HL-60 (cell line): ENCODE data around the gene SEL1L.

Experiments
- DNase-seq, 2 experiments: peaks; one replicate each; pipeline ENCODE4 v3.0.0-alpha.2; 2010 to 2020; ENCODE audit warnings: low read depth in 1 of 2, low spot score in 1 of 2
- H3K27ac ChIP-seq: fragments of 250-450 bp; sonication (Bioruptor Pico); replicated peaks from 2 replicates; pipeline ENCODE4 v1.5.1; 2020; ENCODE audit warnings: mild to moderate bottlenecking, moderate library complexity
- H3K27me3 ChIP-seq: fragments of 250-450 bp; sonication (Bioruptor Pico); 2 replicates; pipeline ENCODE4 v1.5.1; 2021; ENCODE audit warnings: mild to moderate bottlenecking, moderate library complexity; ENCODE audit not compliant: insufficient read depth, poor library complexity, severe bottlenecking
- H3K4me3 ChIP-seq: replicated peaks from 2 replicates; pipeline ENCODE4 v1.5.1; 2011; ENCODE audit warnings: mild to moderate bottlenecking, control low read depth, low read length; ENCODE audit not compliant: insufficient read depth
- GABPA ChIP-seq: IDR thresholded peaks from 2 replicates; pipeline ENCODE4 v1.6.1; 2012; ENCODE audit warnings: low read depth
- POLR2AphosphoS5 ChIP-seq: IDR thresholded peaks from 2 replicates; pipeline ENCODE4 v1.6.1; 2012; ENCODE audit warnings: low read depth
- SPI1 ChIP-seq: IDR thresholded peaks from 2 replicates; pipeline ENCODE4 v1.6.1; 2012; ENCODE audit warnings: low read depth, mild to moderate bottlenecking, borderline replicate concordance
- TF ChIP-seq, protein P1 (sequence below): IDR thresholded peaks from 2 replicates; pipeline ENCODE4 v1.6.1; 2012; ENCODE audit warnings: low read depth; ENCODE audit not compliant: insufficient replicate concordance
- TF ChIP-seq, protein P2 (sequence below): IDR thresholded peaks from one replicate; pipeline ENCODE4 v1.5.1; 2011; ENCODE audit warnings: low read length, control low read depth, inconsistent platforms; ENCODE audit not compliant: insufficient read depth

SEL1L gene

DNA sequence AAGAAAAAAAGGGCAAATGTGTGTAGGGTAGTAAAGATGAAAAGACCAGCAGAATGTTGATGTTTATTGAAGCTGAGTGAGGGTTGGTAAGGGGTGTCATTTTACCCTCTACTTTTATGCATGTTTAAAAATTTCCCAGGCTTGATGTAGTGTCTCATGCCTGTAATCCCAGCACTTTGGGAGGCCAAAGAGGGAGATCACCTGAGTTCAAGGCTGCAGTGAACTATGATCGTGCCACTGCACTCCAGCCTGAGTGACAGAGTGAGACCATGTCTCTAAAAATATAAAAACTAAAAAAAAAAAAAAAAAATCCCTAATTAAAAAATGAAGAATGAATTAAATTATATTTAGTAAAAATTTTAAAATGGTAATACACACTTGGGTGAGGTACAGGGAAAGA is 8.5 kb downstream of the SEL1L start:
- Histone ChIP-seq H3K27me3 (no peaks in the 10 kb centered on the region), H3K27ac (no peak overlapping the region), H3K4me3 (no peak overlapping the region)
- TF ChIP-seq SPI1, result no peak
- no peak for TF ChIP-seq POLR2AphosphoS5
- no peak for TF ChIP-seq GABPA
- TF ChIP-seq, protein P1, sequence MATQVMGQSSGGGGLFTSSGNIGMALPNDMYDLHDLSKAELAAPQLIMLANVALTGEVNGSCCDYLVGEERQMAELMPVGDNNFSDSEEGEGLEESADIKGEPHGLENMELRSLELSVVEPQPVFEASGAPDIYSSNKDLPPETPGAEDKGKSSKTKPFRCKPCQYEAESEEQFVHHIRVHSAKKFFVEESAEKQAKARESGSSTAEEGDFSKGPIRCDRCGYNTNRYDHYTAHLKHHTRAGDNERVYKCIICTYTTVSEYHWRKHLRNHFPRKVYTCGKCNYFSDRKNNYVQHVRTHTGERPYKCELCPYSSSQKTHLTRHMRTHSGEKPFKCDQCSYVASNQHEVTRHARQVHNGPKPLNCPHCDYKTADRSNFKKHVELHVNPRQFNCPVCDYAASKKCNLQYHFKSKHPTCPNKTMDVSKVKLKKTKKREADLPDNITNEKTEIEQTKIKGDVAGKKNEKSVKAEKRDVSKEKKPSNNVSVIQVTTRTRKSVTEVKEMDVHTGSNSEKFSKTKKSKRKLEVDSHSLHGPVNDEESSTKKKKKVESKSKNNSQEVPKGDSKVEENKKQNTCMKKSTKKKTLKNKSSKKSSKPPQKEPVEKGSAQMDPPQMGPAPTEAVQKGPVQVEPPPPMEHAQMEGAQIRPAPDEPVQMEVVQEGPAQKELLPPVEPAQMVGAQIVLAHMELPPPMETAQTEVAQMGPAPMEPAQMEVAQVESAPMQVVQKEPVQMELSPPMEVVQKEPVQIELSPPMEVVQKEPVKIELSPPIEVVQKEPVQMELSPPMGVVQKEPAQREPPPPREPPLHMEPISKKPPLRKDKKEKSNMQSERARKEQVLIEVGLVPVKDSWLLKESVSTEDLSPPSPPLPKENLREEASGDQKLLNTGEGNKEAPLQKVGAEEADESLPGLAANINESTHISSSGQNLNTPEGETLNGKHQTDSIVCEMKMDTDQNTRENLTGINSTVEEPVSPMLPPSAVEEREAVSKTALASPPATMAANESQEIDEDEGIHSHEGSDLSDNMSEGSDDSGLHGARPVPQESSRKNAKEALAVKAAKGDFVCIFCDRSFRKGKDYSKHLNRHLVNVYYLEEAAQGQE, result no peak
- TF ChIP-seq, protein P2, sequence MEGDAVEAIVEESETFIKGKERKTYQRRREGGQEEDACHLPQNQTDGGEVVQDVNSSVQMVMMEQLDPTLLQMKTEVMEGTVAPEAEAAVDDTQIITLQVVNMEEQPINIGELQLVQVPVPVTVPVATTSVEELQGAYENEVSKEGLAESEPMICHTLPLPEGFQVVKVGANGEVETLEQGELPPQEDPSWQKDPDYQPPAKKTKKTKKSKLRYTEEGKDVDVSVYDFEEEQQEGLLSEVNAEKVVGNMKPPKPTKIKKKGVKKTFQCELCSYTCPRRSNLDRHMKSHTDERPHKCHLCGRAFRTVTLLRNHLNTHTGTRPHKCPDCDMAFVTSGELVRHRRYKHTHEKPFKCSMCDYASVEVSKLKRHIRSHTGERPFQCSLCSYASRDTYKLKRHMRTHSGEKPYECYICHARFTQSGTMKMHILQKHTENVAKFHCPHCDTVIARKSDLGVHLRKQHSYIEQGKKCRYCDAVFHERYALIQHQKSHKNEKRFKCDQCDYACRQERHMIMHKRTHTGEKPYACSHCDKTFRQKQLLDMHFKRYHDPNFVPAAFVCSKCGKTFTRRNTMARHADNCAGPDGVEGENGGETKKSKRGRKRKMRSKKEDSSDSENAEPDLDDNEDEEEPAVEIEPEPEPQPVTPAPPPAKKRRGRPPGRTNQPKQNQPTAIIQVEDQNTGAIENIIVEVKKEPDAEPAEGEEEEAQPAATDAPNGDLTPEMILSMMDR, result no peak
- no peak for DNase-seq

DNA sequence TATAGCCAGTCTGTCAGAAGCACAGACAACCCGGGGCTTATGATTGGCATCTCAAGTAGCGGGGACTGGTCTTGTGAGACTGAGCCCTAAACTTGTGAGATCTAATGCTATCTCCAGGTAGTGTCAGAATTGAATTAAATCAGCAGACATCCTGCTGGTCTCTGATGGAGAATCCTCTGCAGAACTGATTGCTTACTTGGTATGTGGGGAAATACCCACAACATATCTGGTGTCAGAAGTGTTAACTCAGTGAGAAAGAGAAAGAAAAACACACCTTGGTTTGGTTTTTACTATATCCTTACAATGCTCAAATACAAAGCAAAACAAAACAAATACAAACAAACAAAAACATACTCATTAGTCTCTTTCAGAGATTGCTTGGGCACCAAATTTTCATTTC is 10.0 kb downstream of the SEL1L start:
- H3K4me3 ChIP-seq, result no peak overlapping the region
- no peak overlapping the region for H3K27ac ChIP-seq
- no peaks in the 10 kb centered on the region for H3K27me3 ChIP-seq
- no peak for DNase-seq
- TF ChIP-seq, protein P1, result no peak
- TF ChIP-seq SPI1 (no peak), POLR2AphosphoS5 (no peak)

DNA sequence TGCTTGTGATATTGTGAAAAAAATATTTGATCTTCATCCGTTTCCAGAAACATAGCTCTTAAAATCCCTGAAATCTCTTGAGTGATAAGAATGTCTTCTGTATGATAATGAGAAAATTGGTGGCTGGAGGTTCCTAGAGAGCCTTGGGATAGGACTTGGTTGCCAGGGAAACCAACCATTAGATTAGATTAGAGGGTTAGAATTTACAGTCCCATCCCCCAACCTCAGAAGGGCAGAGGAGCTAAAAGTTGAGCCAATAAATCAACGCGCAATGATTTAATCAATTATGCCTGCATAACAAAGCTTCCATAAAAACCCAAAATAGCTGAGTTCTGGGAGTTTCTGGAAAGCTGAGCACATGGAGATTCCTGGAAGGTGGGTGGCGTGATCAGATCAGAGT is 10.6 kb downstream of the SEL1L start:
- no peak for TF ChIP-seq POLR2AphosphoS5
- TF ChIP-seq, protein P2, result no peak
- TF ChIP-seq, protein P1, result no peak
- TF ChIP-seq GABPA, result no peak
- no peak for TF ChIP-seq SPI1
- Histone ChIP-seq H3K4me3 (no peak overlapping the region), H3K27ac (no peak overlapping the region), H3K27me3 (no peaks in the 10 kb centered on the region)
- DNase-seq, result no peak

DNA sequence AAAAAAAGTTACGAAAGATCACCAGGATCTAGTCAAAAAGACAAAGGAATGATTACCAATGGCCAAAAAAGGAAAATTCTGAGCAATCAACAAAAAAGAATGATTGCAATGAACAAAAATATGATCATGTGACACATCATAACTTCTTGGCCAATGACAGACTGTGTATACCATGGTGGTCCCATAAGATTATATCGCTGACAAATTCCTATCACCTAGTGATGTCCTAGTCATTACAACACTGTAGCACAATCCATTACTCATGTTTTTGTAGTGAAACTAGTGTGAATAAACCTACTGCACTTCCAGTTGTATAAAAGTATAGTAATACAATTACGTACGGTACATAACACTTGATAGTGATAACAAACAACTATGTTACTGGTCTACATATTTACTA is 12.3 kb downstream of the SEL1L start:
- H3K27me3 ChIP-seq, result no peaks in the 10 kb centered on the region
- TF ChIP-seq, protein P1, result no peak
- TF ChIP-seq, protein P2, result no peak
- TF ChIP-seq POLR2AphosphoS5, result no peak
- no peak for TF ChIP-seq GABPA
- no peak for DNase-seq
- no peak overlapping the region for H3K4me3 ChIP-seq
- no peak overlapping the region for H3K27ac ChIP-seq
